Activated naive CD8-positive, alpha-beta T cell treated with anti-CD3 and anti-CD28 coated beads, Interleukin-2, amount 10 ng/mL, durations not matched to agents 7 days and 5 days (primary cell): ENCODE measurements around the gene PPP2R2D. TPM values are rescaled to one million over a fixed set of nuclear protein-coding genes. Genes with fewer than 3 reads are reported as not detected.

ENCODE experiments used
- total RNA-seq, 2 experiments: library from RNA; stranded (reverse); gene quantifications; one replicate each; pipeline ENCODE4 v1.2.3, GENCODE V29; 2021

The PPP2R2D gene
- total RNA-seq, 2 experiments from 2014 or later: 39.9 to 45.6 TPM

Other genes starting within 250 kb of the PPP2R2D start
- 10 to 100 TPM; 67.0 to 69.4 TPM for gene BNIP3, start 80.9 kb downstream of the PPP2R2D start, total RNA-seq
- gene JAKMIP3, start 164.9 kb downstream of the PPP2R2D start, total RNA-seq: under 1 TPM; 0.17 to 0.28 TPM